Esophagus squamous epithelium (tissue), 5 donors: ENCODE results near the gene ERC2. TPM values are rescaled to one million over a fixed set of nuclear protein-coding genes. Genes with fewer than 3 reads are reported as not detected.

Experiments
- DNase-seq: peaks from one replicate; lab custom pipeline; 2025; lab: John Stamatoyannopoulos, UW
- H3K27ac ChIP-seq, 4 donors: fragments of 200-600 bp; sonication (generic); one replicate each; pipeline ENCODE4 v1.5.1; 2016 to 2019; ENCODE audit warnings: mild to moderate bottlenecking in 1 of 4
- H3K27me3 ChIP-seq, 4 donors: fragments of 200-600 bp; sonication (generic); 1 replicate in 3 of 4; 2 replicates in 1 of 4; pipeline versions ENCODE4 v1.5.1 to v1.6.0; 2017 to 2021; ENCODE audit warnings: antibody characterized with exemption in 1 of 4
- H3K36me3 ChIP-seq, 3 donors: fragments of 200-600 bp; sonication (generic); one replicate each; pipeline ENCODE4 v1.5.1; 2016 to 2019
- H3K4me1 ChIP-seq, 3 donors: fragments of 200-600 bp; sonication (generic); one replicate each; pipeline ENCODE4 v1.5.1; 2017 to 2019
- H3K4me3 ChIP-seq, 4 donors: fragments of 200-600 bp; sonication (generic); 1 replicate in 3 of 4; 2 replicates in 1 of 4; pipeline ENCODE4 v1.5.1; 2016 to 2019; ENCODE audit warnings: mild to moderate bottlenecking in 2 of 4, moderate library complexity in 1 of 4
- H3K9me3 ChIP-seq, 3 donors: fragments of 200-600 bp; sonication (generic); one replicate each; pipeline ENCODE4 v1.5.1; 2016 to 2019
- POLR2A ChIP-seq, 4 donors: fragments of 450-650 bp; IDR thresholded peaks; one replicate each; pipeline ENCODE4 v1.6.1; 2017; ENCODE audit warnings: antibody characterized with exemption in 4 of 4, mild to moderate bottlenecking in 4 of 4, moderate library complexity in 3 of 4
- WGBS, 2 donors: methylation state at CpG; one replicate each; pipeline ENCODE4 v1.1.5; 2018; 5-methylcytosine and 5-hydroxymethylcytosine counted together
- intact Hi-C: fragments of 100-400 bp; cut with DNase I; formaldehyde crosslinking; loops from one replicate; pipeline ENCODE4 v1.15.0; 2022
- total RNA-seq, 4 donors: library from RNA; depleted of rRNA; stranded (reverse); fragments of >200 nt; gene quantifications; one replicate each; pipeline ENCODE4 v1.1.0, GENCODE V29; 2016
- TF ChIP-seq, protein P1 (sequence below), 6 experiments: fragments of 450-650 bp in 4 of 6; fragments of 200-600 bp in 2 of 6; sonication (generic) in 2 of 6; IDR thresholded peaks; one replicate each; pipeline ENCODE4 v1.5.1; 2016 to 2019; ENCODE audit warnings: antibody characterized with exemption in 6 of 6, mild to moderate bottlenecking in 4 of 6, moderate library complexity in 4 of 6
- donor health status: DM: yes; HTN: yes; CAD: no.

ERC2 gene
- total RNA-seq, 4 donors from 2014 or later: 0.12 to 1.9 (median 0.86) TPM

DNA sequence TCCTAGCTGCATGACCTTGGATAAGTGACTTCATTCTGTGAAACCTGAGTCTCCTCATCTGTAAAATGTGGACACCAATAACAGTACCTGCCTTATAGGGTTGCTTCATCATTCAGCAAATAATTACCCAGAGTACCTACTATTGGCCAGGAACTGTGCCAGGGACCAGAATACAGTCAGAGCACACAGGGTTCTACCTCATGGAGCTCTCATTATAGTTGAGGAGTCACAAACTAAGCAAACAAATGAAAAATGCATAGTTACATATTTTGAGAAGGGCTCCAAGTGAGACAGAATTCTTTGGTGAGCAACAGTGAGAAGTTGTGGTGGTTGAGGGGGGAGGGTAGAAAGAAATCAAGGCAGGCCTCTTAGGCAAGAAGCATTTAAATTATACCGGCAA is 672.5 kb downstream of the ERC2 start:
- H3K4me3 ChIP-seq: no peak overlapping the region
- H3K9me3 ChIP-seq: no peaks in the 10 kb centered on the region
- peaks cover 0 to 5% (median 0%) of the 10 kb centered on the region in 3 donors for H3K4me1 ChIP-seq
- H3K36me3 ChIP-seq: no peaks in the 10 kb centered on the region
- 90 to 94% methylated on average over 1 of the region's 1 CpG for WGBS, 2 donors
- DNase-seq: no peak
- H3K27ac ChIP-seq: no peak overlapping the region
- TF ChIP-seq, protein P1, sequence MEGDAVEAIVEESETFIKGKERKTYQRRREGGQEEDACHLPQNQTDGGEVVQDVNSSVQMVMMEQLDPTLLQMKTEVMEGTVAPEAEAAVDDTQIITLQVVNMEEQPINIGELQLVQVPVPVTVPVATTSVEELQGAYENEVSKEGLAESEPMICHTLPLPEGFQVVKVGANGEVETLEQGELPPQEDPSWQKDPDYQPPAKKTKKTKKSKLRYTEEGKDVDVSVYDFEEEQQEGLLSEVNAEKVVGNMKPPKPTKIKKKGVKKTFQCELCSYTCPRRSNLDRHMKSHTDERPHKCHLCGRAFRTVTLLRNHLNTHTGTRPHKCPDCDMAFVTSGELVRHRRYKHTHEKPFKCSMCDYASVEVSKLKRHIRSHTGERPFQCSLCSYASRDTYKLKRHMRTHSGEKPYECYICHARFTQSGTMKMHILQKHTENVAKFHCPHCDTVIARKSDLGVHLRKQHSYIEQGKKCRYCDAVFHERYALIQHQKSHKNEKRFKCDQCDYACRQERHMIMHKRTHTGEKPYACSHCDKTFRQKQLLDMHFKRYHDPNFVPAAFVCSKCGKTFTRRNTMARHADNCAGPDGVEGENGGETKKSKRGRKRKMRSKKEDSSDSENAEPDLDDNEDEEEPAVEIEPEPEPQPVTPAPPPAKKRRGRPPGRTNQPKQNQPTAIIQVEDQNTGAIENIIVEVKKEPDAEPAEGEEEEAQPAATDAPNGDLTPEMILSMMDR (IDR thresholded peaks at IDR 0.05): no peak
- no peak for TF ChIP-seq POLR2A (IDR thresholded peaks at IDR 0.05)
- intact Hi-C loops: no loop called here
- no peaks in the 10 kb centered on the region for H3K27me3 ChIP-seq

DNA sequence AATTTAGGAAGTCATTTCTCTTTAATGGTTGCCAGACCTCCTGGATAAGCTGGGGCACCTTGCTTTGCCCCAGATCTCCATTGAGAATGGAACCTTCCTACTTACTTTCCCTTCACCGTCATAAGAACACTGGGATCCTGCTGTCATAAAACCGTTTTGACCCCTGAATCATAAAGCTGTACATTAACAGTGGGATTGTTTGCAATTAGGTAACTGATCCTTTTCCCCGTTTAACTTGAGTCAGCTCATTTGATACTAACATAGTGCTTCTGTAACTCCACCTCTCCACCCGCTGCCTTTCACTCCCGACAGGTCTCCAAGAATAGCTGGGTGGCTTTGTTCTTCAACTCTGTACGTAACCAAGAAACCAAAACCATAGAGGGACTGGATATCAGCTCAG is 673.0 kb downstream of the ERC2 start:
- H3K9me3 ChIP-seq: no peaks in the 10 kb centered on the region
- H3K27ac ChIP-seq: no peak overlapping the region
- intact Hi-C loops: no loop called here
- no peak for TF ChIP-seq POLR2A (IDR thresholded peaks at IDR 0.05)
- TF ChIP-seq, protein P1 (IDR thresholded peaks at IDR 0.05): no peak
- no peaks in the 10 kb centered on the region for H3K36me3 ChIP-seq
- no peaks in the 10 kb centered on the region for H3K27me3 ChIP-seq
- DNase-seq: no peak
- 79 to 97% methylated on average over 6 of the region's 6 CpGs for WGBS, 2 donors
- peaks cover 0 to 5% (median 0%) of the 10 kb centered on the region in 3 donors for H3K4me1 ChIP-seq
- H3K4me3 ChIP-seq: no peak overlapping the region

DNA sequence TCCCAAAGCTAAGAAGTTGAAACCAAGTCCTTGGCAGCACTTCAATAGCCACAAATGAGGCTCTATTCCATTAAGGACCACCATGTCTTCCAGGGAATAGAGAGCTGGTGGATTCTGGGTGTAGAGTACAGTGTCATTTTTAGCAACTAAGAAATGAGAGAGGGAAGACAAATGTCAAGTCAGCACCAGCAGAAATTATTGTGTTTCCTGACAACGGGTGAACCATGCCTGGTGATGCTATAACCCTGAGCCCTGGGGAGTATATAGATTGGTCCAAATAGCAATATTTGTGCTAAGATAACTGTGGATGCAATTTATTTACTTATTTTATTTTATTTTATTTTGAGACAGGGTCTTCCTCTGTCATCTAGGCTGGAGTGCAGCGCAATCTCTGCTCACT is 675.5 kb downstream of the ERC2 start:
- no peak for DNase-seq
- WGBS, 2 donors: 84 to 92% methylated on average over 2 of the region's 2 CpGs
- H3K27me3 ChIP-seq: no peaks in the 10 kb centered on the region

DNA sequence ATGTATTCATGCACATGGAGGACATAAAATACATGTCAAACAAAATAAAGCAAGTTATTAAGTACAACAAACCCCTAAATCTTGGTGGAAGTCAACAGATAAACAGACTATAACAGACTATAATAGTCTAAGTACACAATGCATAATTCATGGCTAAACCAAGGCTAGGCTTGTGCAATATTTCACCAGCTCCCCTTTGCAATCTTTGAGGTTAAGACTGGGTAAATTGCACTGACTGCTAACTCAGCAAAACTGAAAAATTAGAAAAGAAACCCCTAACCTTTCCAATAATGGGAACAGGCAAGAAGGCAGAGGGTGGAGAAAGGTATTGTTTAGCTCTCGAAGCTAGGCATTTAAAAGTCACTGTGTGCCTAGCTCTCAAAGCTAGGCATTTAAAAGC is 676.3 kb downstream of the ERC2 start:
- no peak overlapping the region for H3K4me3 ChIP-seq
- H3K27ac ChIP-seq: no peak overlapping the region
- no peak for DNase-seq
- peaks cover 0 to 5% (median 0%) of the 10 kb centered on the region in 3 donors for H3K4me1 ChIP-seq
- TF ChIP-seq, protein P1 (IDR thresholded peaks at IDR 0.05): no peak
- no peak for TF ChIP-seq POLR2A (IDR thresholded peaks at IDR 0.05)
- no peaks in the 10 kb centered on the region for H3K36me3 ChIP-seq
- H3K27me3 ChIP-seq: no peaks in the 10 kb centered on the region
- WGBS, 2 donors: 74 to 82% methylated on average over 1 of the region's 1 CpG
- no peaks in the 10 kb centered on the region for H3K9me3 ChIP-seq
- intact Hi-C loops: no loop called here

More for the DNA sequence above, 675.5 kb downstream of the ERC2 start:
- Histone ChIP-seq H3K9me3 (no peaks in the 10 kb centered on the region), H3K36me3 (no peaks in the 10 kb centered on the region), H3K4me3 (no peak overlapping the region), H3K27ac (no peak overlapping the region), H3K4me1 (peaks cover 0 to 5% (median 0%) of the 10 kb centered on the region in 3 donors)
- TF ChIP-seq POLR2A (IDR thresholded peaks at IDR 0.05): no peak
- TF ChIP-seq, protein P1 (IDR thresholded peaks at IDR 0.05): no peak
- intact Hi-C loops: no loop called here

DNA sequence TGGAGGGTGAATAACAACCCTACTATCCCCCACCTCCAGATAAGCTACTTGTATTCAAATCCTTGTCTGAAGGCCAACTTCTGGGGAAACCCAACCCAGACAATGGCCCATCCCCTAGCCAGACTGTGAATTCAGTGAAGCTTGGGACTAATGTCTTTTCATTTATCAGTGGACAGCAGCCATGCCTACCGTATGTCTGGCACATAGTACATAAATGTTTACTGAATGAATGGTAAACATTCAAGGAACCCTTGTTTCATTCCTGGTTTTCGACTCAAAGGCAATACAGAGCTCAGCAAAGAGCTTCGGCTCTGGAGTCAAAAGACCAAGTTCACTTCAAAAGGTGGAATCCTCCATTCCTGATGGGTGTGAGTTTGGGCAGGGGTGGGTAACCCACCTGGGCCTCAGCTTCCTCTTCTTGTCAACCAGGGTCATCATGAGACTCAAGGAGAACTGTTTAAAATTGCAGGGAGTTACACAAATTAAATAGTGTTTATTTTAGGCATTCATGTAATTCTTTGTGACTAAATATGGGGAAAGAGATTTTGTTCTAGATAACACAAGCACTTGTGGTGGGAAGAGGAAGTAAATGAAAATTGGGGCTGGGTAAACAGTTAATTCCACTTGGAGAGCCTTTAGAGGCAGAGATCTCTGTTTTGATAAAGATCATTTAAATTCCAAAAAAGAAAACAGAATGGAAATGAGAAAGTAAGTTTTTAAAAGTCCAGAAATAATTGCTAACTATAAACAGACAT is 677.5 kb downstream of the ERC2 start:
- H3K9me3 ChIP-seq: no peaks in the 10 kb centered on the region
- WGBS, 2 donors: 83 to 85% methylated on average over 3 of the region's 3 CpGs
- DNase-seq: no peak
- no peak for TF ChIP-seq POLR2A (IDR thresholded peaks at IDR 0.05)
- TF ChIP-seq, protein P1 (IDR thresholded peaks at IDR 0.05): no peak
- no peaks in the 10 kb centered on the region for H3K4me1 ChIP-seq
- intact Hi-C loops: no loop called here
- no peaks in the 10 kb centered on the region for H3K36me3 ChIP-seq
- no peak overlapping the region for H3K4me3 ChIP-seq
- H3K27ac ChIP-seq: no peak overlapping the region
- H3K27me3 ChIP-seq: no peaks in the 10 kb centered on the region
